OCI-LY1 (cell line): ENCODE results near the gene B4GALT2.

Experiments used
- EZH2 ChIP-seq: fragments of 200-600 bp; sonication (generic), shearing (Covaris generic); IDR thresholded peaks from 2 replicates; pipeline ENCODE4 v1.8.0; 2017; ENCODE audit warnings: borderline replicate concordance, mixed run types, mild to moderate bottlenecking, antibody characterized with exemption, low read length, moderate library complexity, mixed read lengths
- TF ChIP-seq, protein P1 (sequence below): fragments of 200-600 bp; sonication (generic), shearing (Covaris generic); IDR thresholded peaks from 2 replicates; pipeline ENCODE4 v1.5.1; 2017; ENCODE audit warnings: mild to moderate bottlenecking, antibody characterized with exemption, low read length, moderate library complexity, mixed read lengths

- TF ChIP-seq, protein P1, sequence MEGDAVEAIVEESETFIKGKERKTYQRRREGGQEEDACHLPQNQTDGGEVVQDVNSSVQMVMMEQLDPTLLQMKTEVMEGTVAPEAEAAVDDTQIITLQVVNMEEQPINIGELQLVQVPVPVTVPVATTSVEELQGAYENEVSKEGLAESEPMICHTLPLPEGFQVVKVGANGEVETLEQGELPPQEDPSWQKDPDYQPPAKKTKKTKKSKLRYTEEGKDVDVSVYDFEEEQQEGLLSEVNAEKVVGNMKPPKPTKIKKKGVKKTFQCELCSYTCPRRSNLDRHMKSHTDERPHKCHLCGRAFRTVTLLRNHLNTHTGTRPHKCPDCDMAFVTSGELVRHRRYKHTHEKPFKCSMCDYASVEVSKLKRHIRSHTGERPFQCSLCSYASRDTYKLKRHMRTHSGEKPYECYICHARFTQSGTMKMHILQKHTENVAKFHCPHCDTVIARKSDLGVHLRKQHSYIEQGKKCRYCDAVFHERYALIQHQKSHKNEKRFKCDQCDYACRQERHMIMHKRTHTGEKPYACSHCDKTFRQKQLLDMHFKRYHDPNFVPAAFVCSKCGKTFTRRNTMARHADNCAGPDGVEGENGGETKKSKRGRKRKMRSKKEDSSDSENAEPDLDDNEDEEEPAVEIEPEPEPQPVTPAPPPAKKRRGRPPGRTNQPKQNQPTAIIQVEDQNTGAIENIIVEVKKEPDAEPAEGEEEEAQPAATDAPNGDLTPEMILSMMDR: no peak
- no peak for TF ChIP-seq EZH2
Observed at GRCh38 chr1:44012404-44012803, 33.4 kb downstream of the B4GALT2 start.
